ENCODE data around the gene GALNT10.

Gene GALNT10

DNA sequence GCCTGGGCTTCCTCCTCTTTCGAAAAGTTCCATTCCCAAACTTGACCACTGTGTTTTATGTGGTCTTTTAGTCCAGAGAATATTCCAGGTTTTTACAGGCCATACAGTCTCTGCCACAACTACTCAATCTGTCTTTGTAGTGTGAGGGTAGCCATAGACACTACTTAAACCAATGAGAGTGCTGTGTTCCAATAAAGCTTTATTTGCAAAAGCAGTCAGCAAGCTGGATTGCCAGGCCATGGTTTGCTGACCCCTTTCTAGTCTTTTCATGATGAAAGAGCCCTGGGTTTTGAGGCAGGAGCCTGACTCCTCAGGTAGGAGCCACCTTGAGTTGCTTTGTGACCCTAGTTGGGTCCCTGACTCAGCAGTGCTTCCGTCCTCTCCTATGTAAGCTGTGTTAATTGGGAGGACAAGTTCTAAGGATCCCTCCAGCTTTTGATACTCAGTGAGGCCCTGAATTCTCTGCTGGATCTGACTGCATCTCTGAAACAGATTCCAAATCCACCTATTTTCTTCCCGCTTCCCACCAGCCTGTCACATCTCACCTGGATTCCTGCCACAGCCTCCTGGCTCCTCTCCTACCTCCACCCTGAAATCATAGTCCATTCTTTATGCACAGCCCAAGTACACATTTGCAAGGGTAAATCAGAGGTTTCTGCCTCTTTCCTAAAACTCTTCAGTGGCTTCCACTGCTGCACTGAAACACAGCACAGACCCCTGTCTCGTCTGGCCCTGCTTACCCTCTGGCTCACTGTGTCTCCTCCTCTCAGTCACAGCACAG, 13.5 kb downstream of the GALNT10 start:
- DNase-seq = no peak

DNA sequence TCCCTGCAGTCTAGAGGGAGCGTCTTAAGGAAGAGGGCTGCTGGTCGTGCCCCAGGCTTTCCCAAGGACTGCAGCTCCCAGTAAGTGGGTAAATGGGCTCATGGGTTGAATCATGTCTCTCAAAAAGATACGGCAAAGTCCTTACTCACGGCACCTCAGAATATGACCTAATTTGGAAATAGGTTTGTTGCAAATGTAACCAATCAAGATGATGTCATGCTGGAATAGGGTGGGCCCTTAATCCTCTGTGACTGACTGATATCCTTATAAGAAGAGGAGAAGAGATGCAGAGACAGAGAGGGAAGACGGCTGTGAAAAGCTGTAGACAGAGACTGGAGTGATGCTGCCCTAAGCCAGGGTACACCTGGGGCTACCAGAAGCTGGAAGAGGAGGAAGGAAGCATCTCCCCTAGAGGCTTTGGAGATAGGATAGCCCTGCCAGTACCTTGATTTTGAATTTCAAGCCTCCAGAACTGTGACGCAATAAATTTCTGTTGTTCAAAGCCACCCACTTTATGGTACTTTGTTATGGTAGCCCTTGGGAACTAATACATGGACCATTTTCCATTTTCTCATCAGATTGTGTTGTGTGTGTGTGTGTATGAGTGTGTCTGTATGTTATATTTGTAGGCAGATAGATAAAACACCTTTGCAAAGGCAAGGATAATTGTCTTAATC, 15.0 kb downstream of the GALNT10 start:
- DNase-seq = no peak

DNA sequence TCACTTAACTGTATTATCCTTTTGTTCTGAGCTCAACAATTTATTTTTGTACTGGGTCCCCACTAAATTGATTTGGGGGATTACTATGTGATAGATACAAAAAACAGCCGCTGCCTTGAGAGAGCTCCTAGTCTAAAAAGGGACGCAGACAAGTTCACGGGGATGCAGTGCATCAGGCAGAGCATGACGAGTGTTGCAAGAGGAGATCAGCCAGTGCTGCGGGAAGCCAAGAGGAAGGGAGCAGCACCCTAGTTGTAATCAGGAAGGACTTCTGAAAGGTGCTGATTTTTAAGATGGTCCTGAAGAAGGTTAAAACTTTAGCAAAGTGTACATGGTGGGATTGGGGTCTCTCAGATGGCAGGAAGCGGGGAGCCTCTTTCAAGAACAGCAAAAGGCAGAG, 15.8 kb downstream of the GALNT10 start:
- no peak for DNase-seq

DNA sequence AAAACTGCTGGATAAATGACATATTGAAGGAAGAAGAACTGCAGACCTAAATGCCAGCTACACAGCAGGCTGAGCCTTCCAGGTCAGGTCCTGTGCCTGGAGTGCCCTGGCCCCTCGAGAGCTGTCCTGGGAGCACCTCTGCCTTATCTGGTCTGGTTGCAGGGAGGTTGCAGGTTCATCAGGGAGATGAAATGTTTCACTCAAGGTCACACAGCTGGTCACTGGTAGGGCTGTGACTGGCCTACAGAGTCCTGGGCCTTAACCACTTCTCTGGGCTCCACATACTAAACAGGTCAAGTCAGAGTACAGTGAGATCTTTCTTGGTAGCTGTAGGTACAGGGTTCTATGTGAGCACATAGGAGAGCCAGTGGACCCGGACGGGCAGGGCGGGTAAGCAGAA, 16.7 kb downstream of the GALNT10 start:
- no peak for DNase-seq

DNA sequence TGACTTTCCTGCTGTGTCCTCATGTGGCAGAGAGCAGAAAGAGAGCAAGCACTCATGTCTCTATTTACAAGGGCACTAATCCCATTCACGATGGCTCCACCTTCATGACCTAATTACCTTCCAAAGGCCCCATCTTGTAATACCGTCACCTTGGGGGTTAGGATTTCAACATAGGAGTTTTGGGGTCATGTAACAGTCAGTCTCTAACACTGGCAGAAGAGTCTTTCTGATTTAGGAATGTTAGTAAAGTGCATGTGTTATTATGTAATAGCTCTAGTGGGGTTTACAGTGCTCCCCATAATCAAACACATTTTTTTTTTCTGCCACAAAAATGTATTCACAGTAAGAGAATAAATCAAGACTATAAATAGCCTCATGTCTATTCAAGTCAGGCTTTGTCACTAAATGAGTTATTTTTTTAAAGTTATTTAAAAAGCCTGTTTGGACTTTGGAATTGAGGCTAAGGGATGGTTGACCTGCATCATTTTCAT, 19.1 kb downstream of the GALNT10 start:
- DNase-seq = no peak

DNA sequence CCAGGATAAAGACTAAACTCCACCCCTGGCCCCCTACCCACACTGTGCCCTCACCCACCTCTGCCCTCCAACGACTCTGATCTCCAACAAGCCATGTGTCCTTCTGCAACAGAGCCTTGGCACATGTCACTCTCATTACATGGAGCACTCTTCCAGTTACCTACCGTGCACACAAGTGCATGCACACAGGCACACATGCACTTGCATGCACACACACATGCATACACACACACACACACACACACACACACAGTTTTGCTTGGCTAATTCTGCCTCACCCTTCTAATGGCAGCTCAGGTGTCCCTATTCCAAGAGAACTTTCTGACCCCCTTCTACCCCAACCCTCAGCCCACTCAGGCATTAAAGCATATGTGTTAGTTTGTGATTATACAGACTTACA, 19.6 kb downstream of the GALNT10 start:
- DNase-seq = no peak

DNA sequence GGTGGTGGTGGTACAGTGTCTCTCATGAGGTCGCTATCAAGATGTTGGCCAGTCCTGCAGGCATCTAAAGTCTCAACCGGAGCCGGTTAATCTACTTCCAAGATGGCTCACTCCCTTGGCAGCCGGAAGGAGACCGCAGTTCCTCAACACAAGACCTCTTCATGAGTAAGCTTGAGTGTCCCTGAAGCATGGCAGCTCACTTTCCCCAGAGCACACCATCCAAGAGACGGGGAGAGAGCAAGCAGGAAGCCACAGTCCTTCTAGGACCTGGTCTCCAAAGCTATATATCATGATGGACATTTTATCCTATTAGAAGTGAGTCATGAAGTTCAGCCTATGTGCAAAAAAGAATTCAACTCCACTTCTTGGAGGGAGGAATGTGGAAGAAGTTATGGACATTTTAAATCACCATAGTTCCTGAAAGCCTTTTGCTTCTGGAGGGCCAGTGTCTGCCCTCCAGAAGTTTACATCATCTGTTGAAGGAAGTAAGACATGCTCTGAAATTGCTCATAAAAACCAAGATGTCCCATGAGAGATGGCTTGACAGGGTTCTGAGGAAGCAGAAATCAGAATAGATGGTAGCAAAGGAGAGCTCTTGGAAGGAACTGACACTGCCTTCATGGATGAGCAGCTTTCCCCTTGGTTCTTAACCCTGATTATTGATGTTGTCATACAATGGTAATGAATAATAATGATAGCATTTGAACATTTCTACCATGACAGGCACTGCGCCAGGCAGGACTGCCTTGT, 21.3 kb downstream of the GALNT10 start:
- no peak for DNase-seq

DNA sequence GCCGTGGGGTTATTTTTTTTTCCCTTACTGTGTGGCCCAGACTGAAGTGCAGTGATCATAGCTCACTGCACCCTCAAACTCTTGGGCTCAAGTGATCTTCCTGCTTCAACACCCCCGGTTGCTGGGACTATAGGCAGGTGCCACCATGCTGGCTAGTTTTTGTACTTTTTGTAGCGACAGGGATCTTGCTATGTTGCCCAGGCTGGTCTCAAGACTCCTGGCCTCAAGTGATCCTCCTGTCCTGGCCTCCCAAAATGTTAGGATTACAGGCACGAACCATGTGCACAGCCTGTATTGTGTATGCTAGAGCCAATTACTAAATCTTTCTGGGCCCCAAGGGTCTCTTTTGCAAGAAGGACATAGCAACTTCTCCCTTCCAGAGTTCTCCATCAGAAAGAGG, 23.1 kb downstream of the GALNT10 start:
- no peak for DNase-seq

DNA sequence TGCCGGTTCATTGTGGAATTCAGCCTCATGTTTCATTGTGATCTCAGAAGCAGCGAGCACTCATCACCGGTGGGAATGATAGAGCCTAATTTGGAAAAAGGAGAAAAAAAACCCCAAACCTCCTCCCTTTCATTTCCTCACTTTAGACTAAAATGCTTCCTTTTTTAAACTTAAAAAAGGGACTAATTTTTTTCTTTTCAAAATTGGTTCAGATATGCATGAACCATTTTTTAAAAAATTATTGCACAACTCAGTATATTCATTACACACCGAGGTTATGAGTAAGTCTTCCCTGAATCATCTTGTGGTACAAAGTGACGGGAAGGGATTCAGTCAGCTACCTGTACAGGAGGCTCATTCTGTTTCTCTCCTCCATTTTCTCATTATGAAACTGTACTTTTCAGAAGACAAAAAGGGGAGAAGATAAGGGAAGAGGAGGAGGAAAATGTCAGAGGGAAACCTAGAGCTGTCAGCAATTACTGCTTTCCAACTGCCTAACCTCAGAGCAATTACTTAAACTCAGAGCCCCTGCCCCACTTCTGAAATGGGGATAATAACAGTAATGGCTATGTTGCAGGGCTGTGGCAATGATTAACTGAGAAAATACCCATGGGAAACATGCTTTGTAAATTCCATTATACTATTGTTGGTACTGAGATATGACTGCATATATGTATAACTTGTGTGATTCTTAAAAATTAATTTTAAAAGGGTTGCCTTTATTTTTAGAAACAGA, 24.0 kb downstream of the GALNT10 start:
- no peak for DNase-seq

DNA sequence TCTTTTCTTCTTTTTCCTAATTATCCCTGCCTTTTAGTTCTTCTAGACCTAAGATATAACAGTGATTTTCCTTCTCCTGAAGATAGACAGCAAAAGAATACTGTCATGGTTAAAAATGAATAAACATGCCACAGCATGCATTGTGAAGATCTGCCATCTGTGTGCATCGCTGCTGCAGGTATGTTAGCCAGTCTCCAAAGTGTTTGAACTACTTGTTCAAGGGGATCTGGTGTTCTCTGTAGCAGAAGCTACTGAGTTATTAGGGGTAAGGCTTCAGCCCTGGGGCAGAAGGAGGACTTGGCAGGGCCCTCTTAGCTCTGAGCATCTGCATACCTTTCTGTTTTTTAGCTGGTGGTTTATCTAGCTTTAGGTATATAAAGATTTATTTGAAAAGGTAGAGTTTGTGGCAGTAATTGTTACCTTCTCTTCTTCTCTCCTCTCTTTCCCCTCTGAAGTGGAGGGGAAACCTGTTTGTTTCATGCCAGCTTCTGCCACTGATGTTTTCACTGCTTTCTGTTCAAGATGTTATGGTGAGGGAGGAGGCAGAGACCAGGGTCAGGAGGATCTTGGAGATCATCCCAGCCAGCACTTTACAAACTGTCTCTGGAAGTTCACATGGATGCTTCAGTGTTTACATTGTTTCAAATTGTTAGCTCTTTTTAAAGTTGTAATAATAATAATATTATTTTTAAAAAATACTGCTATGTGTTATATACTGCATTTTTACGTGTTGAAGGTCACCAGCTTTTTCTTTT, 25.2 kb downstream of the GALNT10 start:
- no peak for DNase-seq

DNA sequence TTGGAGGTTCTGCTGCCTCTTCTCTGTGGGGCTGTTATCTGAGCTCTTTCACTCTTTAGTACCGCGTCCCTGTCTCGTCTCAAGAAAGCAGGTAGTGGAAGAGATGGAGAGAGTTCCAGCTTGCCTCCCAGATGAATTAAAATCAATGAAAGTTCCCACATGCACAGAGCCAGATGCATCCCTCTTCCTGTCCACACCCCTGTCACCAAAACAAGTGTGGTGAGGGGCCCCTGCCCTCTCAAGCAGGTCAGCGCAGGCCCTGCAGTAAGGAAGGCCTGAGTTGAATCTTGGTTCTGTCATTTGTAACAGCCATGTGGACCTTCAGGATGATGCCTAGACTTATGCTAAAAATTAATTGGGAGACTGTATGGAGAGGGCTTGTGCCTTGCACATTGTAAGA, 26.9 kb downstream of the GALNT10 start:
- no peak for DNase-seq

DNA sequence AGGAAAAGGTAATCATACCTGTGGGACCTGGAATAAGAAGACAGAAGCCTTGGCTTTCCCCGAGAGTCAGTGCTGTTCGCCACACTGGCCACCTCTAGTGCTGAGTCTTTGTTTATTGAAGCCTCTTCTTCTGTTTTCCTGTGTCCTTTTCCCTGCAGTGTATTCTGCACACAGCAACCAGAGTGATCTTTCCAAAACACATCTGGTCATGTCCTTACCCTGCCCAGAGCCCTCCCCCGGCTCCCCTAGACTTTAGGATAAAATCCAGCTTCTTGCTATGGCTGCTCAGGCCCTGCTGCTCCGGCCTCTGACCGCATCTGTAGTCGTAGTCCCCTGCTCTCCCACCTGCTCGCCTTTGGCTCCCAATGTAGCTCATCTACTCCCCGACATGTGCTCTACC, 28.3 kb downstream of the GALNT10 start:
- DNase-seq = no peak

DNA sequence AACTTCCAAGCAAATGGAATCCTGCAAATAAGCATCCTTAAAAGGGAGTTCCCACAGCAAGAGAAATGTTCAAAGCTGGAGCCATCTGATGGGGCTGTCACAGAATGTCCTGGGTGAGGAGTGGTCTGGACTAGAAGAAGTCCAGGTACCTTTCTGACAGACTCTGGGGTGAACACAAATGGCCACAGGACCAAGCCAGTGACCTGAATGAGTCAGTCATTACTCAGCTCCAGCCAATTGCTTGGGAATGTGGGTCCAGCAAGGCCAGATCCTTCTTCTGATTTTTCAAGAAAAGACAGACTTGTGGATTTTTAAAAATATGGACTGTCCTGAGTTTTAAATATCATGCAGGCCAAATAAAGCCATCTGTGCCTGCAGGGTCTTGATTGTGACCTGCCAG, 30.1 kb downstream of the GALNT10 start:
- DNase-seq = no peak

DNA sequence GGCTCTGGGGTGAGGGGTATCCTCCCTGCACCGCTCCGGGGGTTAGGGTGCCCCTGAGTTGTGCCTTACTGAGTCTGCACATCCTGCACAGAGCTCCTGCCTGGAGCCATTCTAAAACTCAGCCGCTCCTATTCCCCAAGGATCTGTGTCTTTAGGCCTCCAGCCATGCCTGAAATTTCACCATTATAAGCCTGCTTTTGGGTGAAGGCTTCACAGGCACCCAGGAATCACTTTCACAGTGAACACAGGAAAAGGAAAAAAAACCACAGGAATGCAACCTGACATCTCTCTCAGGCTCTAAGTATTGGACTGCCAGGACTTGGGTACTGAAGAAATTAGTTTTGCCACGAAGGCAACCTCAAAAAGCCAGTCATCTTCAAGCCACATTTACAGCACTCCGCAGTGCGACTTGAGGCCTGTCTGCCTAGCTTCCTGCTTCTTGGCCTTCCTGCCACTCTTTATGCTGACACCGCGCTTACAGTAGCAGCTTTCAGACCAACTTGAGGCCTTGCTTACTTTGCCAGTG, 30.9 kb downstream of the GALNT10 start:
- no peak for DNase-seq

DNA sequence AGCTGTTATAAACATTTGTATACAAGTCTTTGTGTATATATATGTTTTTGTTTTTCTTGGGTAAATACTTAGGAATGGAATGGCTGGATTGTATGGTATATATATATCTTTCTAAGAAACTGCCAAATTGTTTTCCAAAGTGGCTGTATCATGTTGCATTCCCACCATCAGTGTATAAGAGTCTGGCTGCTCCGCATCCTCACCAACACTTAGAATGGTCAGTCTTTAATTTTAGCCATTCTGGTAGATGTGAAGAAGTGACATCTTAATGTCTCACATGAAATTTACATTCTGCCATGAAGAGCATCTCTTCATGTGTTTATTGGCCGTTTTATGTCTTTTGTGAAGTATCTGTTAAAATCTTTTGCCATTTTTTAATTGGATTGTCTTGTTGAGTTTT, 31.9 kb downstream of the GALNT10 start:
- DNase-seq = no peak

DNA sequence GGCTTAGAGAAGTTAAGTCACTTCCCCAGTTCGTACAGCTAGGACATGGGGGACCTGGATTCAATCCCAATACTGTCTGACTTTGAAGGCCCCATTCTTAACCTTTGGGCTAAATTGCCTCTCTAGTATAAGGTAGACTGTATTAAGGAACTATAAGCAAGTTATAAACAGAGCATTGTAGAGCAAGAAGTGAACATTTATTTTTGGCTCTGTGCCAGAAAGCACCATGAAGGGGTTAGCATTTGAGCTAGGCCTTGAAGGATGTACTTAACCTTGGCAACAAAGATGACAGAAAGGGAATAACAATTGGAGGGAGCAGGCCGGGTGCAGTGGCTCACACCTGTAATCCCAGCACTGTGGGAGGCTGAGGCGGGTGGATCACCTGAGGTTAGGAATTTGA, 32.8 kb downstream of the GALNT10 start:
- peak; percentile 7 for DNase-seq

DNA sequence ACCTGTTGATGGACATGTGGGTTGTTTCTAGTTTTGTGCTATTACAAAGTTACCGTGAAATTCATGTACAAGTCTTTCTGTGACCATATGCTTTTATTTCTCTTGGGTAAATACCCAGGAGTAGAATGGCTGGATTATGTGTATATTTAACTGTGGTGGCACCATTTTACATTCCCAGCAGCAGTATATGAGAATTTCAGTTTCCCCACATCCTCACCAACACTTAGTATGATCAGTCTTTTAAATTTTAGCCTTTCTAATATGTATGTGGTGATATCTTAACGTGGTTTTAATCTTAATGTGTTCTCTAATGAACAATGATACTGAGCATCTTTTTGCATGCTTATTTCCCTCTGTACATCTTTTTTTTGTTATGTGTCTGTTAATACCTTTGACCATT, 36.6 kb downstream of the GALNT10 start:
- DNase-seq = no peak

DNA sequence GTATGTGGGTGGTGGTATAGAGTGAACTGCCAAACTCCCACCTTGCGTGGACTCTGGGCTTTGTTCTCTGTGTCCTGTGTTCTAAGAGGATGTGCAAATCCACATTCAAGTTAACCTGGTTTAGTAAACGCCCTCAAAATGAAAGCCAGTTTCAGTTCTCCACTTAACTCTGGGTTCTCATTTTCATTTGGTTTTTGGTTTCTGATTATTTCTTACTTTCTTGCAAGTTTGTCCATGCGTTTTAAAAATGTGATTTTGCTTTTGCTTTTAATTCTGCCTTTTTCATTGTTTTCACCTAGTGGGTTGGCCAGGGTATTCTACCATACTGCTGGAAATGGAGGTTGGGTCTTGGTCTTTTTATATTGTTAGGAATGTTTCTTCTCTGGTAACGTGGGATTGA, 38.2 kb downstream of the GALNT10 start:
- DNase-seq = no peak

DNA sequence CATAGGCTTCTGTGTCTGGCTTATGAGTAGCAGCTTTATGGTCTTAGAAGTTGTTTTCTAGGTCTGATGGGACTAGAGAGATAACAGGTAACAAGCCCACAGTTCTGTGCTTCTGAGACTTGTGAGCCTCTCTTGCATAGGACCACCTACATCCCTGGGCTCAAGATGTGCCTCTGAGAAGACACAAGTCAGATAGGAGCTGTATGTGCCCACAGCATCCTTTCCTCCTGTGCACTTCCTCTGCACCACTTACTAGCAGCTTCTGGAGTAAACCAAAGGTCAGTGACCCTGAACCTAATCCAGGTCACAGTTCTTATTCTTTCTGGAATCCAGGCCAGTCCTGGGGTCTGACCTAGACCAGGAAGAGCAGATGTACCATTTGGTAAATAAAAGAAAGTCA, 40.0 kb downstream of the GALNT10 start:
- no peak for DNase-seq

DNA sequence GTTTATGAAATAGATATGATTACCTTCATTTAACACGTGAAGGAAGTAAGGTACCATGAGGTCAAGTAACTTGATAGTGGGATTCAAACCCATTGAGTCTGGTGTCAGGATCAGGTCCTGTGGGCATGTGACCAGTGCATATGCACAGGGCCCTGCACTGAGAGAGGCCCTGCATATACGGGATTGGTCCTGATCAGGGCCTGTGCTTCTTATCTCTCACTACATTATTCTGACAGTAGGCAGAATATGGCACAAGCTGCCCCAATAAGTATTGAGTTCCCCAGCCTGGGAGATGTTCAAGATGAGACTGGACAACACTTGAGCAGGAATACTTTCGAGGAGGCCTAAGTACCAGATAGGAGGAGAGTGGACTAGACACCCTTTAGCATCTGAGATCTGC, 44.0 kb downstream of the GALNT10 start:
- DNase-seq = no peak

DNA sequence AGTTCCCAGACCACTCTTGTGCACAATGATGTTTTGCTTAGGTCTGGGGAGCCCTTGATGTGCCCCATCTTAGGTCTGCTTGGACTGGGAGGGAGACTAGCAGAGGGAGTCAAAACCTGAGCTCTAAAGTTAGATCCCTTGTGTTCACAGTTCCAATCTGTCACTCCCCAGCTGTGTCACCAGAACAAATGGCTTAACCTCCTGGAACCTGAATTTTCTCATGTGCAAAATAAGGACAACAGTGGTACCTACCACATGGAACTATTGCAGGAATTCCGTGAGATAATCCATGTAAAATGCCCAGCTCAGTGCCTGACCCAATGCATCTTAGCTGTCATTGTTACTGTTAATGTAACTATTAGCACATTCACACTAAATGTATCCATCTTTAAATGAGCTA, 45.5 kb downstream of the GALNT10 start:
- DNase-seq = no peak
